Keratinocyte (primary cell): Measurements from ENCODE around the gene NPTX1. TPM values are rescaled to one million over a fixed set of nuclear protein-coding genes. Genes with fewer than 3 reads are reported as not detected.
A peak's percentile ranks its signal among the peaks of the same experiment; 100 is the strongest.

Experiments used
- DNase-seq: peaks from one replicate; pipeline ENCODE4 v3.0.0-alpha.2; 2011; ENCODE audit warnings: low read depth, missing footprints, low spot score
- FAIRE-seq: peaks from 2 replicates; lab custom pipeline; 2011; peaks lifted over from hg19 to GRCh38; lab: Jason Lieb, UNC
- H2AFZ ChIP-seq: 2 replicates; pipeline ENCODE4 v1.6.0; 2012; ENCODE audit warnings: low read length, control low read depth, inconsistent platforms; ENCODE audit not compliant: control insufficient read depth
- H3K27ac ChIP-seq: 2 replicates; pipeline ENCODE4 v1.5.1; 2011; ENCODE audit warnings: low read length; ENCODE audit not compliant: control insufficient read depth, insufficient read depth
- H3K27me3 ChIP-seq: 3 replicates; pipeline ENCODE4 v1.6.0; 2011; ENCODE audit warnings: low read length; ENCODE audit not compliant: control insufficient read depth, insufficient read depth; ENCODE audit errors: extremely low read depth
- H3K36me3 ChIP-seq, 2 experiments: 2 replicates in 1 of 2; 3 replicates in 1 of 2; pipeline ENCODE4 v1.5.1; 2011; ENCODE audit warnings: low read length in 2 of 2, mild to moderate bottlenecking in 1 of 2; ENCODE audit not compliant: control insufficient read depth in 2 of 2, insufficient read depth in 2 of 2; ENCODE audit errors: extremely low read depth in 1 of 2
- H3K4me1 ChIP-seq: 3 replicates; pipeline ENCODE4 v1.5.1; 2011; ENCODE audit warnings: low read length; ENCODE audit not compliant: control insufficient read depth, insufficient read depth; ENCODE audit errors: extremely low read depth
- H3K4me2 ChIP-seq: 3 replicates; pipeline ENCODE4 v1.6.0; 2011; ENCODE audit warnings: low read depth, low read length; ENCODE audit not compliant: control insufficient read depth, insufficient read depth; ENCODE audit errors: extremely low read depth
- H3K4me3 ChIP-seq, 3 experiments: fragments of 200-600 bp in 1 of 3; sonication (generic) in 1 of 3; 2 replicates in 2 of 3; 3 replicates in 1 of 3; pipeline ENCODE4 v1.5.1; 2011 to 2016; ENCODE audit warnings: low read length in 3 of 3, mild to moderate bottlenecking in 3 of 3, control low read depth in 2 of 3, inconsistent platforms in 1 of 3, low read depth in 1 of 3, mixed read lengths in 1 of 3, mixed run types in 1 of 3, moderate library complexity in 1 of 3; ENCODE audit not compliant: control insufficient read depth in 2 of 3, insufficient read depth in 2 of 3; ENCODE audit errors: extremely low read depth in 1 of 3
- H3K79me2 ChIP-seq: 2 replicates; pipeline ENCODE4 v1.6.0; 2012; ENCODE audit warnings: low read length; ENCODE audit not compliant: control insufficient read depth, insufficient read depth
- H3K9ac ChIP-seq: 3 replicates; pipeline ENCODE4 v1.6.0; 2011; ENCODE audit warnings: low read length; ENCODE audit not compliant: control insufficient read depth, insufficient read depth; ENCODE audit errors: extremely low read depth
- H3K9me1 ChIP-seq: 3 replicates; pipeline ENCODE4 v1.6.0; 2011; ENCODE audit warnings: low read length; ENCODE audit not compliant: control insufficient read depth, insufficient read depth; ENCODE audit errors: extremely low read depth
- H3K9me3 ChIP-seq: 2 replicates; pipeline ENCODE4 v1.5.1; 2012; ENCODE audit warnings: low read depth, low read length; ENCODE audit not compliant: control insufficient read depth
- H4K20me1 ChIP-seq: 3 replicates; pipeline ENCODE4 v1.6.0; 2011; ENCODE audit warnings: low read length; ENCODE audit not compliant: control insufficient read depth, insufficient read depth; ENCODE audit errors: extremely low read depth
- CTCF ChIP-seq, 3 experiments: IDR thresholded peaks in 1 of 3; conservative IDR thresholded peaks in 1 of 3; optimal IDR thresholded peaks in 1 of 3; 2 replicates in 2 of 3; 3 replicates in 1 of 3; pipeline versions ENCODE3 to v1.5.1; 2011; ENCODE audit warnings: low read length in 3 of 3, mild to moderate bottlenecking in 3 of 3, moderate library complexity in 2 of 3, control low read depth in 1 of 3, inconsistent platforms in 1 of 3; ENCODE audit not compliant: insufficient read depth in 2 of 3; ENCODE audit errors: extremely low read depth in 1 of 3
- EZH2 ChIP-seq: IDR thresholded peaks from one replicate; pipeline ENCODE4 v1.6.1; 2012; ENCODE audit warnings: inconsistent platforms, mild to moderate bottlenecking, low read length, moderate library complexity
- dilution Hi-C: fragments of 300-500 bp; cut with MboI; formaldehyde crosslinking; loops from one replicate; pipeline ENCODE4 v1.7.0; 2020; ENCODE audit warnings: low sequenced_read_pairs; ENCODE audit not compliant: extremely low pct_ligation_motif_present
- polyA plus RNA-seq, 5 experiments: library from polyadenylated mRNA; depleted of rRNA in 3 of 5; stranded (reverse) in 3 of 5; stranded (forward) in 1 of 5; unstranded in 1 of 5; fragments of >200 nt; gene quantifications; 1 replicate in 1 of 5; 2 replicates in 3 of 5; 3 replicates in 1 of 5; pipeline versions ENCODE4 v1.2.1 to v1.2.3, GENCODE V29; 2011 to 2012; ENCODE audit warnings: missing spikeins in 2 of 5, low read depth in 1 of 5, low replicate concordance in 1 of 5

The NPTX1 gene
- polyA plus RNA-seq, 1 donor (not counting 4 experiments of a cell fraction or from before 2014, with no cell fraction given), result 0.03 TPM

- no peak overlapping the region for H3K27ac ChIP-seq
- H3K79me2 ChIP-seq, result no peaks in the 10 kb centered on the region
- H2AFZ ChIP-seq, result no peak overlapping the region
- no peaks in the 10 kb centered on the region for H4K20me1 ChIP-seq
- H3K36me3 ChIP-seq, result no peaks in the 10 kb centered on the region
- no peak overlapping the region for H3K9ac ChIP-seq
- TF ChIP-seq CTCF (optimal IDR thresholded peaks at IDR 0.05 in 1 of 3, IDR thresholded peaks at IDR 0.05 in 1 of 3, conservative IDR thresholded peaks at IDR 0.05 in 1 of 3; ENCODE audit: extremely low read depth in 1 of 3, insufficient read depth in 2 of 3, low read length in 3 of 3) (no peak), EZH2 (peak; percentile 34)
- no peak overlapping the region for H3K4me3 ChIP-seq
- dilution Hi-C loops, result no loop called here
- peaks cover 74% of the 10 kb centered on the region for H3K27me3 ChIP-seq
- no peak overlapping the region for H3K4me2 ChIP-seq
- DNase-seq, result no peak
- no peaks in the 10 kb centered on the region for H3K9me3 ChIP-seq
- no peaks in the 10 kb centered on the region for H3K4me1 ChIP-seq
- no peak for FAIRE-seq
- H3K9me1 ChIP-seq, result no peaks in the 10 kb centered on the region
Observed at GRCh38 chr17:80468242-80468641, 8.2 kb downstream of the NPTX1 start.

- no peak overlapping the region for H3K9ac ChIP-seq
- dilution Hi-C loops, result no loop called here
- DNase-seq (no peak), FAIRE-seq (no peak)
- no peaks in the 10 kb centered on the region for H4K20me1 ChIP-seq
- H3K9me3 ChIP-seq, result no peaks in the 10 kb centered on the region
- H3K79me2 ChIP-seq, result no peaks in the 10 kb centered on the region
- H3K9me1 ChIP-seq, result no peaks in the 10 kb centered on the region
- TF ChIP-seq EZH2 (no peak), CTCF (optimal IDR thresholded peaks at IDR 0.05 in 1 of 3, IDR thresholded peaks at IDR 0.05 in 1 of 3, conservative IDR thresholded peaks at IDR 0.05 in 1 of 3; ENCODE audit: extremely low read depth in 1 of 3, insufficient read depth in 2 of 3, low read length in 3 of 3) (no peak)
- no peaks in the 10 kb centered on the region for H3K36me3 ChIP-seq
- H3K27me3 ChIP-seq, result peaks cover 67% of the 10 kb centered on the region
- H3K4me1 ChIP-seq, result no peaks in the 10 kb centered on the region
- no peak overlapping the region for H3K27ac ChIP-seq
- H3K4me3 ChIP-seq, result no peak overlapping the region
- H2AFZ ChIP-seq, result no peak overlapping the region
- no peak overlapping the region for H3K4me2 ChIP-seq
Observed at GRCh38 chr17:80466188-80466705, 10.2 kb downstream of the NPTX1 start.
